ENCODE data around the gene VPS37C.
"Not testable (repeated sequence)": the region's sequence is repeated elsewhere in the genome, so short reads cannot be mapped to it uniquely, and the experiment has no call there.

The VPS37C gene

DNA sequence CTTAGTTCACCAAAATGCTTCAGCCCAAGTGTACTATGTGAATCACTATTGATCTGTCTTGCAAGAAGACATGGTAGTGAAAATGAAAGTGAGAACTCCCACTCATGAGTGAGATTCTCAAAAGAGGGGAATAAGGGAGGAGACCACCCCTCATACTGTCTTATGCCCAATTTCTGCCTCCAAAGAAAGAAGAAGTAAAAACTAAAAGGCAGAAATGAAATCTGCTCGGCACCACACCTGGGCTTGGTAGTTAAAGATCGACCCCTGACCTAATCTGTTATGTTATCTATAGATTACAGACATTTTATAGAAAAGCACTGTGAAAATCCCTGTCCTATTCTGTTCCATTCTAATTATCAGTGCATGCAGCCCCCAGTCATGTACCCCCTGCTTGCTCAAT is 63.0 kb downstream of the VPS37C start:
- not testable (repeated sequence) for DNase-seq

DNA sequence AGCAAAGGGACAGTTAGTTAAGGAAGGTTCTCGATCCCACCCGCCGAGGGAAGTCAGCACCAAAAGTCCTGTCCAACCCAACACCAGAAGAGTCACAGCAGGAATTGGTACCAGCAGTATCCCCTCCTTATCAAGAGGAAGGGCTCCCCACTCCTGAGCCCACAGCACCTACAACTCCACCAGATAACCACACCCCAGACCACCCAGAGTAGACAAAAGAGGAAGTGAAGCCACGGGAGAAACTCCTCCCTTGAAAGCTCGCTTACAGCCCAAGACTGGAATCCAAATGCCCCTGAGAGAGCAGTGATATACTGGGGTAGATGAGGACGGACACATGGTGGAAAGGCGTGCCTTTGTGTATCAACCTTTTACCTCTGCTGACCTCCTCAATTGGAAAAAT is 66.2 kb downstream of the VPS37C start:
- no peak for DNase-seq

DNA sequence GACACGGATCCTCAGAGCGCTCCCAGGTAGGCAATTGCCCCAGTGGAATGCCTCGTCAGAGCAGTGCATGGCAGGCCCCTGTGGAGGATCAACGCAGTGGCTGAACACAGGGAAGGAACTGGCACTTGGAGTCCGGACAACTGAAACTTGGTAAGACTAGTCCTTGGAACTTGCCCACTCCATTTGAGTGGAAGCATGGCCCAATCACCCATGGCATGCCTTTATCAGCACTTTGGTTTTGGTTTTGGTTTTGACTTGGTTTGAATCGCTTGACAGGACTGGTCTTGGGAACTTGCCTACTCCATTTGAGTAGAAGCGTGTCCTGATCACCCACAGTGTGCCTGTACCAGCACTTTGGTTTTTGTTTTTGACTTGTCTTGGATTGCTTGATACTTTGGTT is 67.1 kb downstream of the VPS37C start:
- not testable (repeated sequence) for DNase-seq

DNA sequence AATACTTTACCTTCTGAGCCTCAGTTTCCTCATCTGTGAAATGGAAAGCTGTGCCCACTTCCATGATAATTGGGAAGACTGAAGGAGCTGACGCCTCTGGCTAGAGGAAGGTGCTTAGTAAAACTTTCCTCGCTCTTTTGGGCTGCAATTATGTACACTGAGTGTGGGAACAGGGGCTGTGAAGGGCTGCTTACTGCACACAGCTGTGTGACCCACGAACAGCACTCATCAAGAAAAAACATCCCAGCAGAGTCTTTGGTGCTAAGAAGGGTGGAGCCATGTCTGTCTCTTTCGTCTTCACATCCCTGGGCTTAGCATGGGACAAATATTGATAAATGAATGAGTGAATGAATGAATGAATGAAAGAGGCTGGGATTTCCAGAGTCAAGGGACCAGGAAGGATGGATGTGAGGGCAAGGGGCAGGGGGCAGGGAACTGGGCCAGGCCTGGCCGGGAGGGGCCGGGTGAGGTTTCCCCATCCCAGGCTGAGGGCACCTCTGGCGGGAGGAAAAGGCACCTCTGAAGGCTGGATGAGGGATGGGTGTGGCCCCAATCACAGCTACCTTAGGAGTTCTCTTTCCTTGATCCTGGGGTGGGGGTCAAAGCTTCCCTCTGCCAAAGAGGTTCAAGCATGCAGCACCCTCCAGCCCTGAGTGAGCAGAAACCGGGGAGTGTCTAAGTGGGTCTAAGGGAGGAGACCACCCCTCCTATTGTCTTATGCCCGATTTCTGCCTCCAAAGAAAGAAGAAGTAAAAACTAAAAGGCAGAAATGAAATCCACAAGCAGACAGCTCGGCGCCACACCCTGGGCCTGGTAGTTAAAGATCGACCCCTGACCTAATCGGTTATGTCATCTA is 68.1 kb downstream of the VPS37C start:
- DNase-seq = no peak

DNA sequence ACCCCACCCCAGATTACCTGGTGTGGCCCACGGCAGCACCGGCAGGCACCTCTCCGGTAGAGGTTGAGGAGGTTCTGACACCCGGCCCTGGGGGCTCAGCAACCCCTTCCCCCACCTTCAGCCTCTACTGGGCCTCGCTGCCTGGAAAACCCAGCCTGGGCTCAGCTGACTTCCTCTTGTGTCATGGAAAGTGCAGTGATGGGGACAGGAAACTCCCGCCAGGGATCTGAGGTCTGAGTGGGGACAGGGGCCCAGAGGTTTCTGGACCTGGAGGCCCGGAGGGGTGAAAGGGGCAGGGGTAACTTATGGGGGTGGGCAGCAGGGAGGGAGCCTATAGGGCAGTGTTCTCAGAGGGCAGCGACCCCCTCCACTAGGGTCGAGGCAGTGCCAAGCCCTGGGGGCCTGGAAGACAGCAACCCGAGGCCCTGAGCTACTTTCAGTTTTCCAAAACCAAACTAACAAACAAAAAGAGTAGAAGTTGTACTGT is 68.9 kb downstream of the VPS37C start:
- no peak for DNase-seq

DNA sequence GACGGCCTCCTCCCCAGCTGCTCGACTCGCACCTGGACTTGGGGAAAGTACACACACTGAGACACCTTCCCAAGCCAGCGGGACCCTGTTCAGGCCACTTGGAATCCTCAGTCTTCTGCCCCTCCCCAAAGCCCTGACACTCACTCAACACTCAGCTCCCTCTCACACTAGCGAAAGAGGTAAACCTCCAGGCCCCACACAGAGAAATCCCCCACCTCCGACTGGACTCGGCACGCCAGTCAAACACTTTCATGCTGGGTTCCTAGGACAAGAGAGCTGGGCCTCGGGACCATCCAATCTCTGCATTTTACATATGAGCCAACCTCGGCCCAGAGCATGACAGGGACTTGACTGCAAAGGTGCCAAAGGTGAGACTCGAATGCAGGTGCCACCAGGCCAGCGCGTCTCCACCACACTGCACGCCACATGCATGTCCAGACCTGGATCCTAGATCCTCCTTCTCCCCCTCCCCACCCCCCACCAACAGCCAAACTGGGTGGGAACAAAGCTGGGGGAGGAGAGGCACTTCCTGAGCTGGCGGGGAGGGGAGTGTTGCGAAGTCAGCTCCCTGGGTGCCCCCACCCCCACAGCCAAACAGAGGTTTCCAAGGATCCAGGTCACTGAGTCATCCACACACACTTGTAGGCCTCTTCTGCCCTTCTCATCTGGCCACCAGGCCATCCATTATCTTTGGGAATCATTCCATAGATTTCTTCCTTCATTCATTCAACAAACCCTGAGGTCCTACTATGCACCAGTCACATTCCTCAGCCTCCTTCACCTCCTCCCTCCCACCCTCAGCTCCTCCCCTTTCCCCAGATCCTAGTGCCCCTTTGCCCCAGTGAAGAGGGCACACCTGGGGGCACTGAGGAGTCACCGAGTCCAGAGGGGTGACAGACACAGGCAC is 69.6 kb downstream of the VPS37C start:
- no peak for DNase-seq

DNA sequence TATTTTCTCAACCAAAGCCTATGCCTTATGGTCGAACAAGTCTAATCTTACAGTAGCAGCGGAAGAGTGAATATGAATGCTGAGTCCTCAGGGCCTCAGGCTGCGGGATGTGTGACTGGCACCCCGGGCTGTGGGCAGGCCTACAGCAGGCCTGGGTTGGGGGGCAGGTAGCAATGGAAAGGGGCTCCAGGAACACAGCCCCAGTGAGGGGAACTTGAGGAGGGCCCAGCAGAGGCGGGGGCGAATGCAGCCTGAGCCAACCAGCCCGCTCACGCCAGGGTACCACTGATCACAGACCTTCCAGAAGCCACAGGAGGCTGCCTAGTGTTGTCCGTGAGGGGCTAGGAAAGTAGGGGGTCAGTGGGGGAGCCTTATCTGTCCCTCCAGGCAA is 70.2 kb downstream of the VPS37C start:
- DNase-seq = no peak

DNA sequence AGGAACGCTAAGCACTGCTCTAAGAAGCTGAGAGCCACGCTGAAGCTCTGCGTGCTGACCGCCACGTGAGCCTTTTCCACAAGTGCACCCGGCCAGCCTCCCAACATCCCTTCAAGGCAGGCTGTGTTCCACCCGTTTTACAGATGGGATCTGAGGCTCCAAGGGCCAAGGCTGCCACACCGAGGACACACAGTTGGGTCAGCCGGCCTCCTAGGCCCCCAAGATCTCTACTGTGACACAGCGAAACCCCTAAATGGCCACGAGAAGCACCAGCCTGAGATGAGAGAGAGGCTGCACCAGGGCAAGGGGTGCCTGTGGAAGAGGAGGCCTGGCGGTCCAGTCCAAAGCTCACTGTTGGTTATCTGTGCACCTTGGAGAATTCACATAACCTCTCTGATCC is 70.7 kb downstream of the VPS37C start:
- no peak for DNase-seq

DNA sequence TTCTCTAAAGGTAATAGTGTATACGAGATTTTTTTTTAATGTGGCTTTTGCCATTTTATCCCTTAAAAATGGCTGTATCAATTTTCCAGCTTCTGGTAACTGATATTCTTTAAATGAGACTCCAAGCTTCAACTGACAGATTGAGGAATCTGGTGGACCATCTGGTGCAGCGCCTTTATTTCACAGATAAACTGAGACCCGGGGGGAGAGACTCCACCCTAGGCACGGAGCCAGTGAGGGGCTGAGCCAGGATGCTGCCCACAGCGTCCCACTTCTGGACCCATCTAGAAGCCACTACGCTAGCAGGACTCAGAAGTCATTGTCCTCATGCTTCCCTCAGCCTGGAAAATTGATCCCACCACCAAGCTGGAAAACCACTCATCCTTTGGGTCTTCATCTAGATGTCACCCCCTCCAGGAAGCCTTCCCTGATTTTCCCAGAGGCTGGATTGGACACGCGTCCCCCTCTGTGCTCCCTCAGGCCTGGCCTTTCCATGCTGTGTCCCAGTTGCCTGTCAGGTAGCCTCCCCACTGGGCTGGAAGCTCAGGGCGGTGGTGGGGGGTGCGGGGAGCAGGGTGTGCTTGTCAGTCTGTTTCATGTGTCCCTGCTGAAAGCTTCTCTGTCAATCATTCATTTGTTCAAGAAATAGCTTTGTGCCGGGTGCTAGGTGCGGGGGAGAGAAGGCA is 71.3 kb downstream of the VPS37C start:
- DNase-seq = no peak

DNA sequence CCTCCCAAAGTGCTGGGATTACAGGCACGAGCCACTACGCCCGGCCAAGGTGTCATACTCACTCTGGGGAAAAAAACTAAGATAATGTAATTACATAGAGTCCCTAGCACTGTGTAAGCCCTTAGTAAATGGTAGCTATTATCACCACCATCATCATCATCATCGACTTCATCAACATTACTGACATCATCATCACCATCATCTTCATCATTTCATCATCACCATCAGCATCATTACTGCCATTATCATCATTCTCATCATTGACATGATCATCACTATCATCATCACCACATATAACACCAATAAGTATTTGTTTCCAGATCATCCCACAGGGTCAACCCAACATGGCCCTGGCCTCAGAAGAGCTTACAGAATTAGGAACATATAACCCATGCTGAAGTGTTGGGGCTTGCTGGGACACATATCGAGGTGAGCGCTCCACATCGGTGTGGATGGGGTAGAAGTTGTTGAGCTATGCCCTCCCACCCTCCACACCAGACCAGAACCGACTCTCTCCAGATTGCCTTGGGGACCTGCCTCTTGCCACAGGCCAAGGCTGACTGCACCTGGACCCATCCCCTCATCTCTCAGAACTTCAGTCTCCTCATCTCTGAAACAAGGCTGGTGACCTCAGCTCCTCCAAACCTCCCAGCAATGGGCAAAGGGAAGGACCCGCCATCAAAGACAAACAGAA is 73.7 kb downstream of the VPS37C start:
- DNase-seq = no peak

DNA sequence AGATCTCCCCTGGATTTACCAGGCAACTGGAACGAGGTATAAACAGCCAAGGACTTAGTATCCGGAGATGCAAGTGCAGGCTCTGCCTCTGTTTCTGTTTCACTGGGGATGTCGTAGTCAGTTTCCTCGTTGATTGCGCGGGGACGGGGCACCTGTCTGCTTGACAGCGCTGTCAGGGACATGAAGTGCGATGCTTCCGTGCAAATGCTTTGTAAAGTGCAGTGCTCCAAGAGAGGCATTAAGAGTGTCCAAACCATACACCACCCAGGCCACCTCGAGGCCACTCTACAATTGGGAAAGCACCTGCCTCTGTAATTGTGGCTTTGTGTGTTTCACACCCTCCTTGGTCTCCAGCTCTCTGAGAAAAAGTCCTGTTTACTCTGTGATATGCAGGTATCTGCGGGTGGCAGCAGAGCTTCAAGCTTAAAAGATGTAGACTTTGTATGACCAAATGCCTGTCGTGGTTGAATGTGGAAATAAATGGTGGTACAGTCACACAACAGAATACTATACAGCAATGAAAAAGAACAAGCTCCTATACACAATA is 77.6 kb downstream of the VPS37C start:
- no peak for DNase-seq

DNA sequence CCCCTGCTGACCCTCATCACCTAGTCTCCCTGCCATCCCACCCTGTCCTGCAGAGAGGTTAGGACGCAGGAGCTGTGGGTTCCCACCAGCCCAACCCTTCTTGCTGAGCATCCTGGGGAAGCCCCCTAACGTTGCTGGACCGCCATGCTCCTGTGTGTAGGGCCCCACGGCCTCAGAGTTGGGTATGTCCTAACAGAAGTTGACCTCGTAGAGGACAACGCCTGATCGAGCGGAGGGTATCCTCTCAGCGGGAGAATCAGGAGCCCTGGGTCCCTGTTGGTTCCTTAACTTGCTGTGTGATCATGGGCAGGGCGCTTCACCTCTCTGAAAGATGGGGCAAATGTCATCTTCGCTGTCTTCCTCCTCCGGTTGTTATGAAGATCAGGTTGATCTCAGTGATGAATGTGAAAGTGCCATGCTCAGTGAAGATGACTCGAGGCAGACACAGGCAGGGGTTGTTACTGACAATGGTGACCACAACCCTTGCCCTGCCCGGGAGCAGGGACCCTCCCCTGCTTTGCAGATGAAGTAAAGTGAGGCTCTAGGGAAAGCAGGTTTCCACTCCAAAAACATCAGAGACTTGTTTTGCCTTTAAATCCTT is 78.2 kb downstream of the VPS37C start:
- no peak for DNase-seq

DNA sequence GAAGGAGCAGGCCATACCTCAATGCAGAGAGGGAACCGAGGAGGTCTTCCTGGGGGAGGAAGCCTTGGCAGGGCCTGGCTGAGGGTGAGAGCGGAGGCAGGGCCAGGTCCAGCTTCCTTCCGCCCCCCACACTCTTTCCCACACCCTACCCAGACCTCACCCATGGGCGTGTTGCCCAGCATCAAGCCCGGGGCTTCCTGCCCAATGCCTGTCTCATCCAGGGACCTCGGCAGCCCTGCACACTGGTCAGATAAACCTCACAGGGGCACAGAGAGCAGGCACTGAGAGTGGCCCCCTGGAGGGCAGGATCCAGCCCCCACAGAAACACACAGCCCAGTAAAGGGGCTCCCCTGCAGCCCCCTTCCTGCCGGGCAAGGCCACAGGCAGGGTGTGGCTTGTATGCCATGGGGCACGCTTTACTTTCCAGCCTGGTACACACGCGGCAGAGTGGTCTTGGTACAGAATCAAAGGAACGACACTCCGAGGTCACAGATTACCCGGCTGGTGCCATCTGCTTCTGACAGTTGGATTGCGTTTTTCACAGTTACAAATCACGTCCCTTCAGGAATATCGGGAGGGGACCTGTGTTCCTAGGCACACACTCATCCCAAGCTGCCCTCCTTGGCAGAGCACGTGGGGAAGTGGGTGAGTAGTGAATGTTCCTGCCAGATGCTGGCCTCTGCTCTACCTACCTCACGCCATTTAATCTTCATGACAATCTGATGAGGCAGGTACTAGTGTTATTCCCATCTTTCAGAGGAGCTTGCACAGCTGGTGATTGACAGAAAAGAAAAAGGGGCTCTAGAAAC is 79.0 kb downstream of the VPS37C start:
- DNase-seq = no peak

DNA sequence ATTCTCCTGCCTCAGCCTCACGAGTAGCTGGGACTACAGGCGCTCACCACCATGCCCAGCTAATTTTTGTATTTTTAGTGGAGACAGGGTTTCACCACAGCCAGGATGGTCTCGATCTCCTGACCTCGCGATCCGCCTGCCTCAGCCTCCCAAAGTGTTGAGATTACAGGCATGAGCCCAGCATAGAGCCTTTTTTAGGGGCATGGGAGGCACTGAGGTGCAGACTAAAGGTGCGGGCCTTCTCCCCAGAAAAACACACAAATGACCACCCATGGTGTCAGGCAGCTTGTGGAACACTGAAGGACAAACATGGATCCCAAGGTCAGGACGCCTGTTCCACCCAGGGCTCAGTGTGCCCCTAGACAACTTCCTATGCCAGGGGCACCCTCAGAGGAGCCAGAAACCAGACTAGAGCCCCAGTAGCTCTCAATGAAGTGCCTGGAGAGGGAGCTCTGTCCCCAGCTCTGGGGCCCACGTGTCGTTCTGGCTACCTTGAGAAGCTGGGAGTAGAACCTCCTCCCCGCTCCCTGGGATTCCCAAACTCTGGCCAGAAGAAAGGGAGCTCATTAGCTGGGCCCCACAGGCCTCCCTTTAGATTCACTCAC is 80.1 kb downstream of the VPS37C start:
- DNase-seq = no peak

DNA sequence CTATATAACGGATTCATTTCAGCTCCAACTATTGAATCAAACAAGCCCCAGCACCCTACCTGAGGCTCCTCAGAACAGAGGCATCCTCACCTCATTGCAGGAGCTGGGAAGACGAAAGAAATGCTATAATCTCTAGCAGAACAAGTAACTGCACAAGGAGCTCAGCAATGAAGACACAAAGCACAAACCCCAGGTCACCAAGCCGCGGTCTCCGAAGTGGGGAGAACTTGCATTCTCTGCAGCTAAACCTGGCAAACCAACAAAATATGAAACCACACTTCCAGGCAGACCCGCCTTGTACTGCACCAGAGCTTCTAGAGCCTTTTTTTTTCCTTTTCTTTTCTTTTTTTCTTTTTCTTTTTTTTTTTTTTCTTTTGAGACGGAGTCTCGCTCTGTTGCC is 80.7 kb downstream of the VPS37C start:
- DNase-seq = no peak
